ENCODE data around the gene EEF1A1. TPM values are rescaled to one million over a fixed set of nuclear protein-coding genes. Genes with fewer than 3 reads are reported as not detected.
"Not testable (repeated sequence)": the region's sequence is repeated elsewhere in the genome, so short reads cannot be mapped to it uniquely, and the experiment has no call there.

Gene EEF1A1
- total RNA-seq, 1 experiment from 2014 or later = 12,560 TPM

DNA sequence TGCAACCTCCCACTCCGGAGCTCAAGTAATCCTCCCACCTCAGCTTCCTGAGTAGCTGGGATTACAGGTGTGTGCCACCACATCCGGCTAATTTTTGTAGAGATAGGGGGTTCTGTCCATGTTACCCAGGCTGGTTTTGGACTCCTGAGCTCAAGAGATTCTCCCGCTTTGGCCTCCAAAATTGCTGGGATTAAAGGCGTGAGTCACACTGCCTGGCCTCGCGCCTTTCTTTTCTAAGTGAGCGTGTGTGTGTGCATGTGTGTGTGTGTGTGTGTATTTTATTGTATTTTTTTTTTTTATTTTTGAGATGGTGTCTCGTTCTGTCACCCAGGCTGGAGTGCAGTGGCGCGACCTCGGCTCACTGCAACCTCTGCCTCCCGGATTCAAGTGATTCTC, 38.6 kb upstream of the EEF1A1 start:
- ATAC-seq = 0 out of 2 replicates have a peak, but pooled peaks have one; percentile 15
- intact Hi-C loops (cut with micrococcal nuclease); H3K4me3 ChIP-seq (replicated peaks in 1 of 2; ENCODE audit: low read depth in 1 of 2, low read length in 2 of 2); CTCF ChIA-PET; H3K9me2 ChIP-seq (ENCODE audit: insufficient read depth); RAD21 ChIA-PET (ENCODE audit: low non-redundant PET in 1 of 2, low total read pairs in 2 of 2, uncharacterized antibody in 2 of 2, unreplicated experiment in 2 of 2); DNase-seq (ENCODE audit: low read depth, low spot score); H3K9ac ChIP-seq (ENCODE audit: low read length); H3K9me3 ChIP-seq (ENCODE audit: control insufficient read depth in 1 of 2, insufficient read depth in 1 of 2, low read depth in 1 of 2, low read length in 2 of 2); H3K27ac ChIP-seq (ENCODE audit: low read depth, low read length); H3K36me3 ChIP-seq (ENCODE audit: control insufficient read depth in 1 of 2, insufficient read depth in 2 of 2, low read length in 2 of 2); H3K79me2 ChIP-seq (ENCODE audit: insufficient read depth, low read length); H3K27me3 ChIP-seq (ENCODE audit: insufficient read depth, low read length); H3K4me2 ChIP-seq (ENCODE audit: low read length); H4K20me1 ChIP-seq (ENCODE audit: insufficient read depth); BruUV-seq (replicated peaks): not testable (repeated sequence)
- H3K4me1 ChIP-seq (ENCODE audit: control insufficient read depth in 1 of 2, insufficient read depth in 2 of 2, low read length in 2 of 2) = peaks cover 7 to 21% of the 10 kb centered on the region in 2 experiments; a peak in 3 of 4 replicates
- peak overlapping the region; percentile 59 for H2AFZ ChIP-seq (ENCODE audit: low read depth, low read length, poor library complexity, severe bottlenecking)
- POLR2A ChIA-PET = interaction anchor here (1.3 to 4.0 kb wide), 3 partner anchors 21 to 38 kb away, joined by 4 to 20 read pairs (median 9); partner anchors contain the start of gene EEF1A1

DNA sequence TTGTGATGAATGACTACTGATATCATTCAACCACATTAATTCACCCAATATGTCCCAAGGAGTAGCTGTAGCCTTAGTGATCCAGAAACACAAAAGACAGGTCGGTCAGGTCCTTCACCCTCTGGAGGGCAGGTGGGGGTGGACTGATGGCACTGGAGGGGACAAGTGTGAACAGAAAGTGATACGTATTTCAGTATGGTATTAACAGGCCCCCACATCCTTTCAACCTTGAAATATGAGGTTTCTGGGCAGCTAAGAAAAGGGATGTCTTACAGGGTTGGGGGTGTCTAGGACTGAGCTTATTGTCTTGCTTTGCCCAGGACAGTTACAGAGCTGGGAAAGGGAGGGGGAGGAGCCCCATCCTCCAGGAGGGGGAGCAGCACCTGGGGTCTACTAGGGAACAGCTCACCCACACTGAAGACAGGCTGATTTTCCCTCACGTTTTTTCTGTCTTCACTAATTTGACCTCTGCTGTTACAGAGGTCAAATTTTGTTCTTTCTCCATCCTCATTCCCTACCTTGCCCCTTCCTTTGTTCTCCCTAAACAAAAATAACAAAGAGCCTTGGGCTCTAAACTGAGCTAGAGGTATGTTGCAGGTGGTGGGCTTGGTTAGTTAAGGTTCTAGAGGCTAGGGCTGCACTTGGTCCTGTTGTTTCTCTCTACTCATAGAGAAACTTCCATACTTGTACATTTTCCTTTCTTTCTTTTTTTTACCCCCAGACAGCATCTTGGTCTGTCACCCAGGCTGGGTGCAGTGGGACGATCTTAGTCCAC, 38.0 kb upstream of the EEF1A1 start:
- no peaks in the 10 kb centered on the region for H3K27me3 ChIP-seq (ENCODE audit: insufficient read depth, low read length)
- H3K79me2 ChIP-seq (ENCODE audit: insufficient read depth, low read length) = no peaks in the 10 kb centered on the region
- H3K4me1 ChIP-seq (ENCODE audit: control insufficient read depth in 1 of 2, insufficient read depth in 2 of 2, low read length in 2 of 2) = peaks cover 7 to 21% of the 10 kb centered on the region in 2 experiments; a peak in 3 of 4 replicates
- H3K4me2 ChIP-seq (ENCODE audit: low read length) = no peak overlapping the region
- H3K36me3 ChIP-seq (ENCODE audit: control insufficient read depth in 1 of 2, insufficient read depth in 2 of 2, low read length in 2 of 2) = no peaks in the 10 kb centered on the region
- BruUV-seq (replicated peaks) = no TSS peak
- H3K4me3 ChIP-seq (replicated peaks in 1 of 2; ENCODE audit: low read depth in 1 of 2, low read length in 2 of 2) = no peak overlapping the region
- ChIA-PET CTCF (interaction anchor here (1.2 kb wide), 1 partner anchor 52 kb away, joined by 3 read pairs; no protein-coding TSS in a partner anchor), RAD21 (ENCODE audit: low non-redundant PET in 1 of 2, low total read pairs in 2 of 2, uncharacterized antibody in 2 of 2, unreplicated experiment in 2 of 2) (no interaction called here), POLR2A (interaction anchor here (1.9 to 4.0 kb wide), 2 partner anchors 35 to 38 kb away, joined by 9 to 20 read pairs; partner anchors contain the start of gene EEF1A1)
- DNase-seq (ENCODE audit: low read depth, low spot score) (no peak), ATAC-seq (peak; percentile 43; the same call in 1 of the 2 replicates)
- no peaks in the 10 kb centered on the region for H3K9me2 ChIP-seq (ENCODE audit: insufficient read depth)
- H3K9ac ChIP-seq (ENCODE audit: low read length) = no peak overlapping the region
- TF ChIP-seq POLR2A (IDR thresholded peaks at IDR 0.05; ENCODE audit: borderline replicate concordance, extremely low read depth, insufficient read depth, insufficient read length) (no peak), RAD21 (IDR thresholded peaks at IDR 0.05; ENCODE audit: low read depth) (no peak), CEBPB (IDR thresholded peaks at IDR 0.05; ENCODE audit: low read depth) (no peak), FOSL1 (IDR thresholded peaks at IDR 0.05; ENCODE audit: low read depth) (no peak), SP1 (IDR thresholded peaks at IDR 0.05; ENCODE audit: low read depth) (no peak), ZNF274 (IDR thresholded peaks at IDR 0.05; ENCODE audit: low read depth, low read length) (no peak), CBX3 (IDR thresholded peaks at IDR 0.05; ENCODE audit: low read depth) (no peak), ELF1 (IDR thresholded peaks at IDR 0.05; ENCODE audit: borderline replicate concordance, low read depth) (no peak), EZH2 (IDR thresholded peaks at IDR 0.05) (no peak), EZH2phosphoT487 (IDR thresholded peaks at IDR 0.05; ENCODE audit: borderline replicate concordance) (no peak), SRF (IDR thresholded peaks at IDR 0.05; ENCODE audit: low read depth) (no peak), JUND (IDR thresholded peaks at IDR 0.05) (no peak)
- TF ChIP-seq, protein P1, sequence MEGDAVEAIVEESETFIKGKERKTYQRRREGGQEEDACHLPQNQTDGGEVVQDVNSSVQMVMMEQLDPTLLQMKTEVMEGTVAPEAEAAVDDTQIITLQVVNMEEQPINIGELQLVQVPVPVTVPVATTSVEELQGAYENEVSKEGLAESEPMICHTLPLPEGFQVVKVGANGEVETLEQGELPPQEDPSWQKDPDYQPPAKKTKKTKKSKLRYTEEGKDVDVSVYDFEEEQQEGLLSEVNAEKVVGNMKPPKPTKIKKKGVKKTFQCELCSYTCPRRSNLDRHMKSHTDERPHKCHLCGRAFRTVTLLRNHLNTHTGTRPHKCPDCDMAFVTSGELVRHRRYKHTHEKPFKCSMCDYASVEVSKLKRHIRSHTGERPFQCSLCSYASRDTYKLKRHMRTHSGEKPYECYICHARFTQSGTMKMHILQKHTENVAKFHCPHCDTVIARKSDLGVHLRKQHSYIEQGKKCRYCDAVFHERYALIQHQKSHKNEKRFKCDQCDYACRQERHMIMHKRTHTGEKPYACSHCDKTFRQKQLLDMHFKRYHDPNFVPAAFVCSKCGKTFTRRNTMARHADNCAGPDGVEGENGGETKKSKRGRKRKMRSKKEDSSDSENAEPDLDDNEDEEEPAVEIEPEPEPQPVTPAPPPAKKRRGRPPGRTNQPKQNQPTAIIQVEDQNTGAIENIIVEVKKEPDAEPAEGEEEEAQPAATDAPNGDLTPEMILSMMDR (IDR thresholded peaks at IDR 0.05 in 2 of 3, conservative IDR thresholded peaks at IDR 0.05 in 1 of 3; ENCODE audit: borderline replicate concordance in 1 of 3, insufficient read depth in 1 of 3, low read depth in 2 of 3, low read length in 2 of 3) = no peak
- TF ChIP-seq, protein P2, sequence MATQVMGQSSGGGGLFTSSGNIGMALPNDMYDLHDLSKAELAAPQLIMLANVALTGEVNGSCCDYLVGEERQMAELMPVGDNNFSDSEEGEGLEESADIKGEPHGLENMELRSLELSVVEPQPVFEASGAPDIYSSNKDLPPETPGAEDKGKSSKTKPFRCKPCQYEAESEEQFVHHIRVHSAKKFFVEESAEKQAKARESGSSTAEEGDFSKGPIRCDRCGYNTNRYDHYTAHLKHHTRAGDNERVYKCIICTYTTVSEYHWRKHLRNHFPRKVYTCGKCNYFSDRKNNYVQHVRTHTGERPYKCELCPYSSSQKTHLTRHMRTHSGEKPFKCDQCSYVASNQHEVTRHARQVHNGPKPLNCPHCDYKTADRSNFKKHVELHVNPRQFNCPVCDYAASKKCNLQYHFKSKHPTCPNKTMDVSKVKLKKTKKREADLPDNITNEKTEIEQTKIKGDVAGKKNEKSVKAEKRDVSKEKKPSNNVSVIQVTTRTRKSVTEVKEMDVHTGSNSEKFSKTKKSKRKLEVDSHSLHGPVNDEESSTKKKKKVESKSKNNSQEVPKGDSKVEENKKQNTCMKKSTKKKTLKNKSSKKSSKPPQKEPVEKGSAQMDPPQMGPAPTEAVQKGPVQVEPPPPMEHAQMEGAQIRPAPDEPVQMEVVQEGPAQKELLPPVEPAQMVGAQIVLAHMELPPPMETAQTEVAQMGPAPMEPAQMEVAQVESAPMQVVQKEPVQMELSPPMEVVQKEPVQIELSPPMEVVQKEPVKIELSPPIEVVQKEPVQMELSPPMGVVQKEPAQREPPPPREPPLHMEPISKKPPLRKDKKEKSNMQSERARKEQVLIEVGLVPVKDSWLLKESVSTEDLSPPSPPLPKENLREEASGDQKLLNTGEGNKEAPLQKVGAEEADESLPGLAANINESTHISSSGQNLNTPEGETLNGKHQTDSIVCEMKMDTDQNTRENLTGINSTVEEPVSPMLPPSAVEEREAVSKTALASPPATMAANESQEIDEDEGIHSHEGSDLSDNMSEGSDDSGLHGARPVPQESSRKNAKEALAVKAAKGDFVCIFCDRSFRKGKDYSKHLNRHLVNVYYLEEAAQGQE (IDR thresholded peaks at IDR 0.05; ENCODE audit: low read depth) = no peak
- intact Hi-C loops (cut with micrococcal nuclease) = no loop called here
- H3K9me3 ChIP-seq (ENCODE audit: control insufficient read depth in 1 of 2, insufficient read depth in 1 of 2, low read depth in 1 of 2, low read length in 2 of 2) = no peaks in the 10 kb centered on the region
- peak overlapping the region; percentile 59 for H2AFZ ChIP-seq (ENCODE audit: low read depth, low read length, poor library complexity, severe bottlenecking)
- no peaks in the 10 kb centered on the region for H4K20me1 ChIP-seq (ENCODE audit: insufficient read depth)
- no peak overlapping the region for H3K27ac ChIP-seq (ENCODE audit: low read depth, low read length)
